Fibroblast of upper back skin (primary cell): ENCODE data around the gene USP10.

Experiments used
- DNase-seq: peaks from one replicate; pipeline ENCODE4 v3.0.0-alpha.2; 2013

The USP10 gene

DNA sequence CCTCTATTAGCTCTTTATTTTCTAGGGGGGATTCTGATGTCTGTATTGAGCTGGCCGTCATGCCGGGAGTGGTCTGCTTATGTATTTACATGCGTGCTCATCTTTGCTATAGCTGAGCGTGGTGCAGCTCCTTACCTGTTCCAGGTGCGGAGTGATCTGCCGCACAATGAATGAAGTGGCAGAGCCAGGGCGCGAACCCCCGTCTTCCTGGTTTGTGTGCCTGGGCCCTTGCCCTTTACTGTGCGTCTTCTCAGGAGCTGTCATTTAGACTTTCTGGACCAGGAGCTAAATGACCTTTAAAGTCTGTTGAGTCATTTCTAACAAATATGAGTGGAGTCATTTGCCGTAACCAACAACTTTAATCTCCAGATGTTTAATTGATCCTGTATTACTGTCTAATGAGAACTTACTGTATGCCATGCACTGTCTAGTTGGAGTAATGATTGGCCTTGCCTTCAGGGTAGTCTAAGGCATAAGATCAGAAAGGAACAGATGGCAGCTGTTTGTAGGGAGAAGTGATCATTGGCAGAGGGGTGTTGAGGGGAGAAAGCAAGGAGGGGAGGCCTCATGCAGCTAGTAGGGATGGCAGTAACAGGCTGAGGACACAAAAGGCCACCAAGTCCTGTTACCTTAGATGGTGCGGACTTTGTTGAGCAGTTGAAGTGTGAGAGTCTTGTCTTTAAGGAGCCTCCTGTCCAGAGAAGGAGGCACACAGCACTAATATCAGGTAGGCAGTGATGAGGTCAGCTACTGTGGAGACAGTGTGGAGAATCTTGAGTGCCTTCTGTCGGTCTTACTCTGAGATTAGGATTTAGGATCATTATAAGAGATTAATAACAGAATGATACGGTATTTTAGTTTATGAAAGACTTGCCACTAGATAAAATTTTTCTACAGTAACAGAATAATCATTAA is 53.9 kb downstream of the USP10 start:
- DNase-seq: no peak

DNA sequence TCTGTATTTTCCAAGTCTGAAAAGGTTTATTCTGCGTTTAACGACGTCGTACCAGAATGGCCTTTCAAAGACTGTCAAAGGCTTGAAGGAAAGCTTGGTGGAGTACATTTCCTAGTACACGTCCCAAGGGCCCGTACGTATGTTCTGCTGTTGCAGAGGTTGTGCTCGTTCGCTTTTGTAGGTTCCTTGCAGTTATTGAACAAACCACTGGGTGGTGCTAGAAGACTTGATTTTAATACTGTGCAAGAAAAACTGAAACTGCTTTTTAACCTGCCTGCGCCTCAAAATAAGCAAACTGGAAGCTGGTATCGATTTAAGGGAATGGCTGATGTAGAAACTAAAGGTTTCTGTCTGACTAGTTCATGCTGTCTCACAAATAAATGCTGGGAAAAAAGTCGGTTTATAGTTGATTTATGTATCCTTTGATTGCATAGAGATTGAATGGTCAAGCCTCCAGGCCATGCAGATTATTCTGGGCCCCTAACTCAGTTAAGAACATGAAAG is 54.6 kb downstream of the USP10 start:
- peak; percentile 91 for DNase-seq

DNA sequence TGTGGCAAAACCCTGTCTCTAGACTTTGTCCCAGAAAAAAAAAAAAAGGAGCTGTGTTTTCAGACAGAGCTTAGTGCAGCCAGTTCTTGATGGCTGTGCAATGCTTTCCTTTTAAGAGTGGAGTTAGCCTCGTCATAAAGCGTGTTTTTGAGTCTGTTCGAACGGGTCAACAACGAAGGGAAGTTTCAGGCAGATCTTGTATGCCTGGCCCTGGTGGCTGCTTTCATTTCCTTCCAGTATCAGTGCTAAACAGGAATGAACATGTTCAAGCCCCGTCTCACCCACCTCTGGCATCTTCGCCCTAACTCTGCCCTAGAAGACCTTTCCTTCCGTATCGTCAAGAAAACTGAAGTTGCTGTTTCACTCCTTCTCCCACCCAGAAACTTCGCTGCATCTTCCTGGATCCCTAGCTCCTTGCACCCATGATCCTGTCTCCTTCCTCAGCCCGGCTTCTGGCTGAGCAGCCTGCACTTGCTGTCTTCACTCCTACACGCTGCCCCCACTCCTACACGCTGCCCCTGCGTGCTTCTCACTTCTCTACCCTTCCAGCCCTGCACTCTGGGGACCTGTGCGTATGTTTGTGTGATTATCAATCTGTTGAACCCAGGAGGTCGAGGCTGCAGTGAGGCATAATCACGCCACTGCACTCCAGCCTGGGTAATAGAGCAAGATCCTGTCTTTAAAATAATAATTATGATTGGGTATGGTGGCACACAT is 55.3 kb downstream of the USP10 start:
- DNase-seq: no peak

DNA sequence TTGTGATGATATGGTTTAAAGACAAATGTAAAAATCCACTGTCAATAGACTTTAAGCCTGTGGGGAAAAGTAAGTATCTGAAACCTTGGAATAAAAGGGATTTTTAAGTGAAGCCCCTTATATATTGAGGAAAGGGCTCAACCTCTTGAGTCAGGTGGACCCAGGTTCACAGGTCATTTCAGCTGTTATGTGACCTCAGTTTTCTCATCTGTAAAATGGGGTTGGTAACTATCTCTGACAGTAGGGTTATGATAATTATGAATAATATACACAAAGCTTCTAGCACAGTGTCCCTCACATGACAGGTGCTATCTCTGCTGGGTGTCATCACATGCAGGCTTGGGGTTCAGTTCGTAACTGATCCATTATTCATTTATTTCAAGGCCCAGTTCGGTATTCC is 57.0 kb downstream of the USP10 start:
- DNase-seq: no peak

DNA sequence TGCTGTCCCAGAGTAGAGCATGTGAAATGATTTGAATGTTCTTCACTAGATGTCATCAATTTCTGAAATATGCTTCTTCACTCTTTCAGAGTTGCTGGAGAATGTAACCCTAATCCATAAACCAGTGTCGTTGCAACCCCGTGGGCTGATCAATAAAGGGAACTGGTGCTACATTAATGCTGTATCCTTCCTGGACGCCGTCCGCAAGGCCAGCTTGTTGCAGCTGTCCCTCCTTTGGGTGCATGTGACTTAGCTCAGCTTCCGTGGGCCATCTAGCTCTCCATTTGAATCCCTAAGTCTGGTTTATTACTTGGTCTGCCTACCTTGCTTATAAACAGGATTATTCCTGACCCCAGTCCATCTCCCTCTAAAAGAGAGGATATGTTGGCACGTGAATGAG is 58.8 kb downstream of the USP10 start:
- no peak for DNase-seq

DNA sequence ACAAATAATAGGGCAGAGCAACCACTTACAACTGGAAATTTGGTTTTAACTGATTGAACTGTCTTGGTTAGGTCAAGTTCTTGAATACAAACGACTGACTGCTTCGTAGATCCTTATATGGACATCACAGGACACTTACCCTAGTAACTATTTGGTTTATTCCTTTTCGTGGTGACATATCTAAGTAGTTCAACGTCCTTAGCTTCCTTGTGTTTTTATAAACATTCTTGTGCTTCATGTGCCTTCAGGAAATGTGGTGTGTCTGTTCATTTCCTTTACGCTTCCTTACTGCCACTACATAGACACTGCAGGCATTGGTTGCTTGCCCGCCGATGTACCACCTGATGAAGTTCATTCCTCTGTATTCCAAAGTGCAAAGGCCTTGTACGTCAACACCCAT is 59.3 kb downstream of the USP10 start:
- DNase-seq: no peak

DNA sequence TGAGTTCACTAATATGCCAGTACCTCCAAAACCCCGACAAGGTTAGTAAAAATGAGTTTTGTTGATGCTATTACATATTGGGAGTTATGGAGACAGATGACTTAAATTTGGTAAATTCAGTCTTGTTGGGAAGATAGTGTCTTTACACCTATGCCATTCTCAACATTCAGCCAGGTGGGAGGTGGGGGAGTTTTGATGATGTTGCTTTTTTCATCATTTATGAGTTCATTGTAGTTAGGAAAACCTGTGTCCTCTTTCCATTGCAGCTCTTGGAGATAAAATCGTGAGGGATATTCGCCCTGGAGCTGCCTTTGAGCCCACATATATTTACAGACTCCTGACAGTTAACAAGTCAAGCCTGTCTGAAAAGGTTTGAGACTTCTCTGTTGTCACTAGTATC is 60.1 kb downstream of the USP10 start:
- no peak for DNase-seq

DNA sequence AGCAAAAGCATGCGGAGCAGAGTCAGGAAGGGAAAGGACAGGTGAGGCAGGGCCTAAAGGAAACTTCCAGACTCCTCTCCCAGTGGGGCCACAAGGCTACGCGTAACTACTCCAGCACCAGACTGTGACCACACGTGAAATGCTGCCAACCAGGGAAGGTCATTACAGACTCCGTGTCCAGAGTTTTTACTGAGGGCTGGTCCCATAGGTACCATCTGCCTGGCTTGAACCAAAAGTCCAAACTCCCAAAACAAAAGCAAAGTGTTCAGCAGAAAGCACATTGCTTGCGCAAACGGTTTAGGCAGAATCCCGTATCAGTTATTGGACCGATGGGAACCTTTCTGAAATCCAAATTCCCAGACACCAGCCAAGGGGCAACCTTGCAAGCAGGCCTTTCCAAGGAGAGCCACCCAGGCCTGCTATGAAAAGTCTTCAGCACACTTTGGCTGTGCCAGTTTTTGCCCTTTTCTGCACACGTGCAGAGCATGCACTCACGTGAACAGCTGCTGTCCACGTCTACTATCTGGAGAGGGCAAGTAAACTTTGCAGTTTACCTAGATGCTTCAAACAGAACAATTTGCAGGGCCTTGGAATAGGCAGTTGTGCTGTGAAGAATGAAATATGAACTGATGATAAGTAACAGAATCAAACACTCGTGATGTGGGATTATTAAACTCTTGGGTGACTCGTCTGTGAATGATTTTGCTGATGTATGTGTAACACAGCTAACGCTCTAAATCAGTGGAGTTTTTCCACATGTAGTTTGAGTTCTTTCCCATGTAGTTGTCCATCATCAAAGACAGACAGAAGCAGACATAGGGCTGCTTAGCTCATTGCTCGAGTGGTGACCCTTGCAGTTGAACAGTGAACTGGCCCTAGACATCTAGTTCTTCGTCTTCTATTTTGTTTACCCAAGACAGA is 61.9 kb downstream of the USP10 start:
- peak; percentile 27 for DNase-seq

DNA sequence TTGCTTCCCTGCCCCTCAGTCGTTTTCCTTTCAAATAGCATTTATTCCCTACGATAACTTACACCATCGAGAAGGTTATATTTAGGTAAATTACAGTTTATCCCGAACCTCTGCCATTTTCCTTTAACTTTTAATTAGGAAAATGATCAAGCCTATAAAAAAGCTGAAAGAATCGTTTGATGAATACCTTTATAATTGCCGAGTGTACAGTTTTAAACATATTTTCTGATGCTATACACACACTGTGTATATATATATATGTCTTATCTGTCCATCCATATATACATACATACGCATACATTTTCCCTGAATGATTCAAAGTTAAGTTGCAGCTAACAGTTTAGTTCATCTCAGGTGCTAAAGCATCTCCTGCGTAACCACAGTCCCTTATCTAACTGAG is 63.4 kb downstream of the USP10 start:
- DNase-seq: no peak

DNA sequence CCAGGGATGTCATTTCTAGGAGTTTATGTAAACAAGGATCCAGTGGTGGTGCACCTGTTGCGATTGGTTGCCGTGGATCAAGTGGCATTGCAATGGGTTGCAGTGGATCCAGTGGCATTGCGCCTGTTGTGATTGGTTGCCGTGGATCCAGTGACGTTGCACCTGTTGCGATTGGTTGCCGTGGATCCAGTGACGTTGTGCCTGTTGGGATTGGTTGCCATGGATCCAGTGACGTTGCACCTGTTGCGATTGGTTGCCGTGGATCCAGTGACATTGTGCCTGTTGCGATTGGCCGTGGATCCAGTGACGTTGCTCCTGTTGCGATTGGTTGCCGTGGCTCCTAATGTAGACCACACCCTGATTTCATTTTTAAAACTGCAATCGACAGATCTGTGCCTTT is 63.8 kb downstream of the USP10 start:
- no peak for DNase-seq

DNA sequence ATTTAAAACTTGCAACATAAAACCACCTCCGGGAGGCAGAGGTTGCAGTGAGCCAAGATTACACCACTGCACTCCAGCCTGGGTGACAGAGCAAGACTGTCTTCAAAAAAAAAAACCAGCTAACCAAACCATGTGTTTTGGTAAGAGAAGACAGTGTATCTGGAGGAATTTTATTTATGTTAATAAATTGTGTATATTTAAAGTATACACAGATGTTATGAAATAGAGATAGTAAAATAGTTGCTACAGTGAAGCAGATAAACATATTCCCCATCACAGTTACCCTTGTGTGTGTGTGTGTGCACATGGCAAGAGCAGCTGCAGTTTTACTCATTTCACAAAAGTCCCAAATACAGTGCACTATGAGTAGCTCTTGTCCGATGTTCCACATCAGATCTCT is 65.2 kb downstream of the USP10 start:
- DNase-seq: no peak

DNA sequence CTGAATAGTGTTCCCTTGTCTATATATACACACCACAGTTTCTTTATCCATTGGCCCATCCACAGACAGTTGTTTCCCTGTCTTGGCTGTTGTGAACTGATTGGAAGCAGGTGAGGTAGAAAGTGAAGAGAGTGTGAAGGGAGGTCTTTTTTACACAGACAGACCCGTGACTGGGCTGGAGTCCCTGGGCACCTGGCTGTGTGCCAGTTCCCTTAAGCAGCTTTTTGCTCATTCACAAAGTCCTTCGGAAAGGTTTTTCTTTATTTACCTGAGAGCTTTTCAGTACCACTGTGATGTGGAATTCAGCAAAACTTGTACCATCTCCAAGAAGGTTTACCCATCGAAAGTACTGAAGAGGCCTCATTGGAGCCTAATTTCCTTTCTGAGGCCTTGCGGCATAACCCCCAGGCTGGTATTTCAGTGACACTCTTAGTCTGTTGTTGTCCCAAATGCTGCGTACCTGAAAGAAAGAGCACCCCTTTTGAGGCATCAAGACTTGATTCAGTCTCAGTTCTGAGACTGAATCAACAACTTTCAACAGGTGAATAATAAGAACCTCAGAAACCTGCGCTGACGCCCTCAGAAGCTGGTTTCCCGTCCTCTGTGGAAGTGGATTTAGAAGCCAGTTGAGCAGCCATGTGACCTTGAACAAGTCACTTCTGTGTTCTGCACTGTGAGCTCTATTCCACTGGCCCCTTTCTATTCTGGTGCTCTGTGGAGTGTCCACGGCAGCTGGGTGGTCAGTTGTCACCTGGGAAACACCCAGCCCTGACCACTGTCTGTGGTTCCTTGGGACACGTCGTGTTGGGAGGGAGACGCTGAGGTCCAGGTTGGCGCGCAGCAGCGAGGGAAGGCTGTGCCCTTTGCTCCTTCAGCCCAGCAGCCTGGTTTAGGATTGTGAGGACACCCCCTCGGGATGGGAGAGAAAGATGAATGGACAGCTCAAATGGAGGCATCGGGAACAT is 66.1 kb downstream of the USP10 start:
- DNase-seq: no peak

DNA sequence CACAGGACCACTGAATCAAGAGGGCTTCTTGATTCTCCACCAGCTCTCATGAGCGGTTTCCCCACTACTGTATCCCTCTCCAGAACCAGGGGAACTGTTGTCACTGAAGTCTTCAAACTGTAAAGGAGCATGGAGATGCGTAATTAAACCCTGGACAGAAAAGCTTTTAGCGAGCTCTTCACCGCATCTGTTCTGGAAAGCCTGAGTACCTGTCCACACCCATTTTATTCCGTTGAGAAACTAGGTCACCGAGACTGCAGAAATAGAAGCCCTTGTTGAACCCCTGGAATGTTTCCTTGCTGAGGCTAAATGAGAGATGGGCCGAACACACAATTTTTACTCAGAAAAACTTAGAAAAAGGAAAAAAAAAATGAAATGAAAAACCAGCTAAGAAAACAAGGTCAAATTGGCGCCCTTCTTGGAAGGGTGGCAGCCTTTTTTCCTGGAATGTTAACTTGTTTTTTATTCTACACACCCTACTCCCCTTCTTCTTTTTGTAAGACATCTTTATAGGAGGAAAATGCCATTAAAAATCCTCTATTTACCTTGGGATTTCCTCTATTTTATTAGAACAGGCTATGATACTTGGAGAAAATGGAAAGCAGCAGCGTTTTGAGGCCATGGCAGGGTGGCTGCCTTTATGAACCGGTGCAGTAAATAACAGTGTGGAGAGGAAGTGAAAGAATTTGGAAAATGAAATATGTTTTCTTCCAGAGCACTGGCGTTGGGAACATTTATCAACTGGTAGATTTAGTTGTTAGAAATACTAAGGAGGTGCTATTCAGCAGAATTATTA is 67.4 kb downstream of the USP10 start:
- no peak for DNase-seq

DNA sequence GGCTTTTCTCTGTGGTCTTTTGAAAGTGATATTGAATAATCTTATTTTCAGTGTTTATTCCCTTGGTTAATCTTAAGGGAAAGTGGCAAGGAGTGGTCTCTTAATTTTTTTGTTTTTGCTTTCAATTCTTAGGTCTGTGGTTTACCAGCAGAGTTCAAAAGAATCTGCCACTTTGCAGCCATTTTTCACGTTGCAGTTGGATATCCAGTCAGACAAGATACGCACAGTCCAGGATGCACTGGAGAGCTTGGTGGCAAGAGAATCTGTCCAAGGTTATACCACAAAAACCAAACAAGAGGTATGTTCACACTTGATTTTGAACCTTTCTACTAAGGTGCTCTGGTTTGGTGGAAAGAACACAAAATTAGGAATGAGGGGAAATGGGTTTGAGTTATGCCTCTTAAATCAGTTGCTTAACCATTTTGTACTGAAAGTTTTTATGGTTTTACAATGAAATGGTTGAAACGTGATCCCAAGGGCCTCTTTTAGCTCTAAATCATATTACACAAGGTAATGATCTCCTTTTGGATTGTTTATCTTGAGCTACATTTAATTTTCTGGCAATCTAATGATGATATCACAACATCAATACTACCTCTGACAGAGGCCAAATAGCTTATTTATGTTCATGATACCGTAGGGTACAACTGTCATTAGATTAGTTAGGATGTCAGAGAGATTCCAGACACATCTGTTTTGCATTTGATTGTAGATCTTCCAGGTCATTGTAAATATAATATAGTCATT is 68.4 kb downstream of the USP10 start:
- no peak for DNase-seq

DNA sequence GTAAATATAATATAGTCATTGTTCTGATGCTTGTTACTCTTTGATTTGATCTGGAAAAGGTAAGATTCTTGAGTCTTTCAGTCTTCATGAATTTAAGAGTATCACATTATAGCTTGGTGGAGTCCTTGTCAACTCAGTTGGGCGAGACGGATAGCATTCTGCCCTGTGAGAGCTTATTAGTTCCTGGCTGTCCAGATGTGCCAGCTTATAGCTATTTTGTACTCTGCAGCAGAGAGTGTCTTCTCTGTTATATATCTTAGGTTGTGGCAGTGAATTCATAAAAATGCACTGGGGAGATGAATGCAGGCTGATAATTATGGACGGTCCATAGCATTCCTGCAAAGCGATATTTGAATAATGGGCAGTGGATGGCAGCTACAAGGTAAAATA is 69.0 kb downstream of the USP10 start:
- DNase-seq: no peak

DNA sequence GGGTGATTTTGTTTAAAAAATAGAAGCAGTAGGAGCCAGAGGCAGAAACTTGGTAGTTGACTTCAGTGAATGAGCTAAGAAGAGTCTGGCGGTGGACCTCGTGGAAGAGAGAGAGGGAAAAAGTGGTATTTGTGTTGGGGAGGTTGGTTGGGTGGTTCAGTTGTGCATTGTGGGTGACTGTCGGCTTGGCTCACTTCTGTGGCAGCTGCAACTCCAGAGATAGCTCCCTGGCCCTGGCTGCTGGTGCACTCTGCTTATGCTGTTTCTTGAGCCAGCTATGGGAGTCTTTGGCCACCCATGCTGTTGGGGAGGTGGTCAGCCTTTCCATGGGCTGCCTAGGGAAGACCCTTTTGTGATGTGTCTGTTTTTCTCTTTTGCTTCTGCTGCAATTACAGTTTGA is 69.6 kb downstream of the USP10 start:
- DNase-seq: no peak

DNA sequence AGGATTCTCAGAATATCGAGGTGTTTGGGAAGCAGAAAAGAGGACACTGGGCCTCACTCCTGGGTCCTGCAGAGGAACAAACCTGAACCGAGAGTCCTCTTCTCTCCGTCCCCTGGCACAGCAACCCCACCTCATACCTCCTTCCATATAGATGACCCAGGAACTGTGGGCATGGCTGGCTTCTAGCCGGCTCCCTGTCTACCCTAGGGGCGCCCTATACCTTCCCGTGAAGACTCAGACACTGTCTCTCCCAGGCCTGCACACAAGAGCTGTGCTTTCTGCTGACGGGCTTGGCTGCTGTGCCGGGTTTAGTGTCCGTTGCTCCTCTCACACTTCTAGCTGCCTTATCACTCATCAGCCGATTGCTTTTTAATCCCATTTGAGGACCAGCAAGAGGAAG is 73.5 kb downstream of the USP10 start:
- DNase-seq: no peak

DNA sequence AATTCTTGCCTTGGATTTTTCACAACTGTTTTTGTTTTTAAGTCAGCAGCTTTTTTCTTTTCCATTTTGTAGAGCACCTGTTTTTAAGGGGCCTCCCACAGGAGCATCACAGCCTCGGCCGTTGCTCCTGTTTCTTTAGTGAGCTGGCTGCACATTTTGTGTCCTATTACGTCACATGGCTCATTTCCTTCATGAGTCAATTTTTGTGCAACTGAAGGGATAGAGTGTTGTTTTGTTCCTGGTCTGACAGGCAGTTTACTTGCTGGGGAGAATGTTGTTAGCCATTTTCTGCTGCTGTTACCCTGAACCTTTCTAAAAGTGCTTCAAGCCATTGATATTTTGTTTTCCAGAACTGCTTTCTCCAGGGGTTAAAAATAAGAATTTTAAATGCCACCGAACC is 75.0 kb downstream of the USP10 start:
- DNase-seq: peak; percentile 64

DNA sequence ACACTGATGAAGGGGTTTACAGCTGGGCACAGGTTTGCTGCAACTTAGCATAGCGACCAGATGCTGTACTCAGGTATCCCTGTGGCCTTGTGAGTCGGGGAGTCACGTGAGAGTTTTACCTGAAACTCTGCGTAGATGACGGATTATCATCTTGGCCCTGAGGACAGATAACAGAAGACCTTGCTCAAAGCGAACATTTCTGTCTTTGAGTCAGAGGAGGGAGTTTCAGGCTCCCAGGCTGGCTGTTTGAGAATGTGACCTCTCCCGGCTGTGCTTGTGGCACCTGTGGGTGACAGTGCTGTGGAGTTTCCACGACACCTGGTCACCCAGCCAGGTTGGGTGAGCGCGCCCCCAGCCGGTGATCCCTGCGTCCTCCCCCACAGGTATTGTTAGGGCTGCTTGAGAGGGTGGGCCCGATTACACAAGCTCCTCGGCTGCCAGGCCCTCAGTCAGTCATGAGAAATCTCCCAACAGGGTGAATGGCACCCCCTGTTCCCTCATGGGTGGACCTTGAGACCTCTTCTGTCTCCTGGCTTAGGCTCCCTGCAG is 75.5 kb downstream of the USP10 start:
- DNase-seq: no peak

DNA sequence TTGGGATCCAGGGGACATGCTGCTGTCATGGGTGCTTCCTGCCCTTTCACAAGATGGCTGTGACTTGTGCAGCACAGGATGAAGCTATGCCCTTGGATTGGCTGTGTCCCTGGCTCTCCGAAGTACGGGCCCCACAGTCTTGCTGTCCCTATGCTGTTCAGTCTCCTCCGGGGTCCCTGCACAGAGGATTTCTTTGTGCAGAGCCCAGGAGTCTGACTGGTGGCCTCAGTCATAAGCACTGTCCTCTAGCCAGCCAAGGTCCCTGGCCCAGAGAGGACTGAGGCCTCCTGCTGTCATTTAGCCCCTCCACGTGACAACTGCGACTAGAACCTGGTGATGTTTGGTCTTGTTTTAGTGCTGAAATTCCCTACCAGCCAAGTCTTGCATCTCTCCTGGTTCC is 77.6 kb downstream of the USP10 start:
- no peak for DNase-seq
